ENCODE data around the gene PDE1A. TPM values are rescaled to one million over a fixed set of nuclear protein-coding genes. Genes with fewer than 3 reads are reported as not detected.

PDE1A gene
- total and polyA plus RNA-seq, 10 of the 15 experiments (the other 5 are each of a cell fraction or from before 2014, with no cell fraction given) = 1.1 TPM; not detected in 9

DNA sequence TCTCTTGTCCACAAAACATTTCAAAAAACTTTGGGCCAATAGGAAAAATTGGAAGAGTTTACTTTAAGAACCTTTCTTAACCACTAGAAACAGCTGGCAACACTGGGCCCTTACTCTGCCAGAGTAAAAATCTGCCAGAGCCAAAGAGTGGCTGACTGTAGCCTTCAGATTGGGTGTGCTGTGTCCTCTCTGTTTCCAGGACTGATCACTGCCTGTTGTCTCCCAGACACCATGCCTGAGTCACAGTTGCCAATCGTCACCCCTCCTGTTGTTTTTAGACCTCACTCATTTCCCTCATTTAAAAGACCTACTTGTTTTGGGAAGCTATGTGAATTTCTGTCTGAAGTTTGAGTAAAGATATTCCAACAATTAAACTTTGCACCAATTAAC is 282.1 kb downstream of the PDE1A start:
- Histone ChIP-seq H4K20me1 (ENCODE audit: control insufficient read depth, insufficient read depth) (no peaks in the 10 kb centered on the region), H2AFZ (ENCODE audit: control insufficient read depth, low read depth, low read length) (no peak overlapping the region), H3K4me2 (ENCODE audit: control insufficient read depth, insufficient read depth) (no peak overlapping the region), H3K79me2 (ENCODE audit: control insufficient read depth, insufficient read depth, low read length) (no peaks in the 10 kb centered on the region), H3K4me3 (no peak overlapping the region), H3K36me3 (ENCODE audit: control insufficient read depth in 2 of 2, insufficient read depth in 2 of 2, low read length in 1 of 2) (no peaks in the 10 kb centered on the region), H3K9me3 (replicated peaks; ENCODE audit: control insufficient read depth, insufficient read depth, low read length) (no peaks in the 10 kb centered on the region), H3K9ac (ENCODE audit: control insufficient read depth, insufficient read depth, low read length) (no peak overlapping the region), H3K27me3 (replicated peaks in 1 of 2; ENCODE audit: control insufficient read depth in 2 of 2, insufficient read depth in 2 of 2, low read length in 1 of 2) (no peaks in the 10 kb centered on the region), H3K4me1 (ENCODE audit: control insufficient read depth, insufficient read depth, low read length) (no peaks in the 10 kb centered on the region), H3K27ac (ENCODE audit: control insufficient read depth, insufficient read depth) (no peak overlapping the region)
- CTCF ChIA-PET = no interaction called here
- no peak for TF ChIP-seq SMAD5 (IDR thresholded peaks at IDR 0.05; ENCODE audit: low read depth)
- POLR2A ChIA-PET = no interaction called here
- RAD21 ChIA-PET (ENCODE audit: unreplicated experiment) = no interaction called here
- SMC1A ChIA-PET (ENCODE audit: uncharacterized antibody, unreplicated experiment) = no interaction called here
- 0% methylated on average over 1 of the region's 1 CpG for WGBS (ENCODE audit: insufficient coverage, insufficient replicate concordance, low lambda C conversion rate, missing lambda C conversion rate)
- in situ Hi-C loops (cut with MboI) (no loop called here), intact Hi-C loops (cut with micrococcal nuclease; ENCODE audit: unreplicated experiment) (no loop called here)
- no peak for ATAC-seq
- no peak for DNase-seq (ENCODE audit: low read depth, low spot score)
- no peak for FAIRE-seq
- BruUV-seq (replicated peaks) = no TSS peak

DNA sequence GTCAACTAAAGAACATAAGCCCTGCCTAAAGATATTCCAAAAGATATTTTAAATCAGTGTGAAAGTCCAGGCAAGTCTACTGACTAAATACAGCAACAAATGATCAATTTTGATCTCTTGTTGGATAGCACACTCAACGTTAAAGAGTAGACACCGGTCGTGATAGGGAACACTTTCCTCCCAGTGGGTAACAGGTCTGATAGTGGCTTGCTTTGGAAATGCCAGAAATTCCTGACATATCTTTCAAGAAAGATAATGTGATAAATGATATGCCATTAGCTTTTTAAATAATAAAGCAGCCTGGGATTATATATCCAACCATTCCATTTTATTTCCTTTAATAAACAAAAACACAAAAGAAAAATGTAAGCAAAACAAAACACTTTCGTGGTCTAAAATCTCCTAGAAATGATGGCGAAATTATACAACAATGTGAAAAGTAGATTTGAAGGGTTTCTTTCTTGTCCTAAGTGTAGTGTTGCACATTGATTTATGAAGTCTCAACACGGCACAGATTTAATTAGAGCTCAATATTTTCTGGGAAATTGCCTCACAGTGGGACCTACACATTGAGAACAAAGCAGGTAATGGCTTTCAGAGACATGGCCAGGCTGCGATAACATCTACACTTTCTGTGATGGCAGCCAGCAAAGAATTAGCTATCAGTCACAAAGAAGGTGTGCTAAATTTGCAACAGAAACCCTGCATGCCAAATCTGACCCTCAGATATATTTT is 282.6 kb downstream of the PDE1A start:
- 40% methylated on average over 7 of the region's 7 CpGs for WGBS (ENCODE audit: insufficient coverage, insufficient replicate concordance, low lambda C conversion rate, missing lambda C conversion rate)
- BruUV-seq (replicated peaks) = no TSS peak
- FAIRE-seq (no peak), DNase-seq (ENCODE audit: low read depth, low spot score) (no peak), ATAC-seq (no peak)
- H3K4me1 ChIP-seq (ENCODE audit: control insufficient read depth, insufficient read depth, low read length) = no peaks in the 10 kb centered on the region
- intact Hi-C loops (cut with micrococcal nuclease; ENCODE audit: unreplicated experiment) = no loop called here
- no peak overlapping the region for H3K4me3 ChIP-seq
- H3K79me2 ChIP-seq (ENCODE audit: control insufficient read depth, insufficient read depth, low read length) = no peaks in the 10 kb centered on the region
- no peaks in the 10 kb centered on the region for H3K9me3 ChIP-seq (replicated peaks; ENCODE audit: control insufficient read depth, insufficient read depth, low read length)
- no peak overlapping the region for H2AFZ ChIP-seq (ENCODE audit: control insufficient read depth, low read depth, low read length)
- no peaks in the 10 kb centered on the region for H3K27me3 ChIP-seq (replicated peaks in 1 of 2; ENCODE audit: control insufficient read depth in 2 of 2, insufficient read depth in 2 of 2, low read length in 1 of 2)
- no peak overlapping the region for H3K27ac ChIP-seq (ENCODE audit: control insufficient read depth, insufficient read depth)
- no peak overlapping the region for H3K9ac ChIP-seq (ENCODE audit: control insufficient read depth, insufficient read depth, low read length)
- ChIA-PET SMC1A (ENCODE audit: uncharacterized antibody, unreplicated experiment) (no interaction called here), RAD21 (ENCODE audit: unreplicated experiment) (no interaction called here), POLR2A (no interaction called here), CTCF (no interaction called here)
- in situ Hi-C loops (cut with MboI) = no loop called here
- H3K36me3 ChIP-seq (ENCODE audit: control insufficient read depth in 2 of 2, insufficient read depth in 2 of 2, low read length in 1 of 2) = no peaks in the 10 kb centered on the region
- H3K4me2 ChIP-seq (ENCODE audit: control insufficient read depth, insufficient read depth) = no peak overlapping the region
- no peaks in the 10 kb centered on the region for H4K20me1 ChIP-seq (ENCODE audit: control insufficient read depth, insufficient read depth)
- TF ChIP-seq MTA2 (IDR thresholded peaks at IDR 0.05; ENCODE audit: low read depth) (no peak), JUNB (IDR thresholded peaks at IDR 0.05) (no peak), PAX8 (IDR thresholded peaks at IDR 0.05) (no peak), NR2F1 (conservative IDR thresholded peaks at IDR 0.05) (no peak), IRF4 (IDR thresholded peaks at IDR 0.05; ENCODE audit: low read depth, low read length) (no peak)
- TF ChIP-seq, protein P1, sequence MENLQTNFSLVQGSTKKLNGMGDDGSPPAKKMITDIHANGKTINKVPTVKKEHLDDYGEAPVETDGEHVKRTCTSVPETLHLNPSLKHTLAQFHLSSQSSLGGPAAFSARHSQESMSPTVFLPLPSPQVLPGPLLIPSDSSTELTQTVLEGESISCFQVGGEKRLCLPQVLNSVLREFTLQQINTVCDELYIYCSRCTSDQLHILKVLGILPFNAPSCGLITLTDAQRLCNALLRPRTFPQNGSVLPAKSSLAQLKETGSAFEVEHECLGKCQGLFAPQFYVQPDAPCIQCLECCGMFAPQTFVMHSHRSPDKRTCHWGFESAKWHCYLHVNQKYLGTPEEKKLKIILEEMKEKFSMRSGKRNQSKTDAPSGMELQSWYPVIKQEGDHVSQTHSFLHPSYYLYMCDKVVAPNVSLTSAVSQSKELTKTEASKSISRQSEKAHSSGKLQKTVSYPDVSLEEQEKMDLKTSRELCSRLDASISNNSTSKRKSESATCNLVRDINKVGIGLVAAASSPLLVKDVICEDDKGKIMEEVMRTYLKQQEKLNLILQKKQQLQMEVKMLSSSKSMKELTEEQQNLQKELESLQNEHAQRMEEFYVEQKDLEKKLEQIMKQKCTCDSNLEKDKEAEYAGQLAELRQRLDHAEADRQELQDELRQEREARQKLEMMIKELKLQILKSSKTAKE (IDR thresholded peaks at IDR 0.05; ENCODE audit: low read depth, poor library complexity, severe bottlenecking) = no peak
- TF ChIP-seq, protein P2, sequence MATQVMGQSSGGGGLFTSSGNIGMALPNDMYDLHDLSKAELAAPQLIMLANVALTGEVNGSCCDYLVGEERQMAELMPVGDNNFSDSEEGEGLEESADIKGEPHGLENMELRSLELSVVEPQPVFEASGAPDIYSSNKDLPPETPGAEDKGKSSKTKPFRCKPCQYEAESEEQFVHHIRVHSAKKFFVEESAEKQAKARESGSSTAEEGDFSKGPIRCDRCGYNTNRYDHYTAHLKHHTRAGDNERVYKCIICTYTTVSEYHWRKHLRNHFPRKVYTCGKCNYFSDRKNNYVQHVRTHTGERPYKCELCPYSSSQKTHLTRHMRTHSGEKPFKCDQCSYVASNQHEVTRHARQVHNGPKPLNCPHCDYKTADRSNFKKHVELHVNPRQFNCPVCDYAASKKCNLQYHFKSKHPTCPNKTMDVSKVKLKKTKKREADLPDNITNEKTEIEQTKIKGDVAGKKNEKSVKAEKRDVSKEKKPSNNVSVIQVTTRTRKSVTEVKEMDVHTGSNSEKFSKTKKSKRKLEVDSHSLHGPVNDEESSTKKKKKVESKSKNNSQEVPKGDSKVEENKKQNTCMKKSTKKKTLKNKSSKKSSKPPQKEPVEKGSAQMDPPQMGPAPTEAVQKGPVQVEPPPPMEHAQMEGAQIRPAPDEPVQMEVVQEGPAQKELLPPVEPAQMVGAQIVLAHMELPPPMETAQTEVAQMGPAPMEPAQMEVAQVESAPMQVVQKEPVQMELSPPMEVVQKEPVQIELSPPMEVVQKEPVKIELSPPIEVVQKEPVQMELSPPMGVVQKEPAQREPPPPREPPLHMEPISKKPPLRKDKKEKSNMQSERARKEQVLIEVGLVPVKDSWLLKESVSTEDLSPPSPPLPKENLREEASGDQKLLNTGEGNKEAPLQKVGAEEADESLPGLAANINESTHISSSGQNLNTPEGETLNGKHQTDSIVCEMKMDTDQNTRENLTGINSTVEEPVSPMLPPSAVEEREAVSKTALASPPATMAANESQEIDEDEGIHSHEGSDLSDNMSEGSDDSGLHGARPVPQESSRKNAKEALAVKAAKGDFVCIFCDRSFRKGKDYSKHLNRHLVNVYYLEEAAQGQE (IDR thresholded peaks at IDR 0.05; ENCODE audit: low read depth, low read length) = no peak
- TF ChIP-seq, protein P3, sequence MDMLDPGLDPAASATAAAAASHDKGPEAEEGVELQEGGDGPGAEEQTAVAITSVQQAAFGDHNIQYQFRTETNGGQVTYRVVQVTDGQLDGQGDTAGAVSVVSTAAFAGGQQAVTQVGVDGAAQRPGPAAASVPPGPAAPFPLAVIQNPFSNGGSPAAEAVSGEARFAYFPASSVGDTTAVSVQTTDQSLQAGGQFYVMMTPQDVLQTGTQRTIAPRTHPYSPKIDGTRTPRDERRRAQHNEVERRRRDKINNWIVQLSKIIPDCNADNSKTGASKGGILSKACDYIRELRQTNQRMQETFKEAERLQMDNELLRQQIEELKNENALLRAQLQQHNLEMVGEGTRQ (IDR thresholded peaks at IDR 0.05; ENCODE audit: borderline replicate concordance, low read depth, low read length) = no peak

Data from GM12878 (cell line).